ENCODE measurements around the gene CS. TPM values are rescaled to one million over a fixed set of nuclear protein-coding genes. Genes with fewer than 3 reads are reported as not detected.
A peak's percentile ranks its signal among the peaks of the same experiment; 100 is the strongest.

Gene CS
- total and polyA plus RNA-seq, 2 experiments from 2014 or later, result 83.2 to 111 TPM

DNA sequence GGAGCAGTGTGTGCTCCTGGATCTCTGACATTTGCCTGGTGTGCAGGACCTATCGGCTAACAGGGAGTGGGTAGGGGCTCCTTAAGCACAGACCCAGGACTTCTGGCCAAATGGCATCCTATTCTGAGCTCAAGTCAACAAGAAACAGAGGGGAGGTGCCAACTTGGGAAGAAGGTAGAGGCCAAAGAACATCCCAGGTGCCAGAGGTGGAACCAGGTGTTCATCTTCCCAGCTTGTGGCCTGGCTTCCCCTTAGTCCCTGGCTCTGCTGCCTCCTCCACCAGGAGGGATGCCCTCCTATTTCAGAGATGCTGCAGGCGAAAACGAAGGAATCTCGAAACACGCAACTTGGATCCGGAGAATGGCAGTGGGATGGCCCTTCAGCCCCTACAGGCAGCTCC, 64.0 kb downstream of the CS start:
- H3K27ac ChIP-seq, result no peak overlapping the region
- no peaks in the 10 kb centered on the region for H4K20me1 ChIP-seq (ENCODE audit: insufficient read depth, poor library complexity, severe bottlenecking)
- H2AFZ ChIP-seq, result no peak overlapping the region
- H3K9me3 ChIP-seq (ENCODE audit: low read depth), result no peaks in the 10 kb centered on the region
- no peaks in the 10 kb centered on the region for H3K27me3 ChIP-seq
- no peak overlapping the region for H3K4me2 ChIP-seq
- no peaks in the 10 kb centered on the region for H3K9me2 ChIP-seq (replicated peaks; ENCODE audit: insufficient read depth)
- peaks cover 3% of the 10 kb centered on the region for H3K4me1 ChIP-seq (ENCODE audit: insufficient read depth)
- peaks cover 20% of the 10 kb centered on the region for H3K79me2 ChIP-seq
- no peak for DNase-seq (ENCODE audit: low spot score)
- H3K4me3 ChIP-seq, result no peak overlapping the region
- WGBS (ENCODE audit: low lambda C conversion rate, missing lambda C conversion rate), result over 99% methylated on average over 6 of the region's 6 CpGs
- H3K36me3 ChIP-seq (replicated peaks; ENCODE audit: insufficient read depth, low read depth), result no peaks in the 10 kb centered on the region
- no peak for TF ChIP-seq EZH2 (IDR thresholded peaks at IDR 0.05; ENCODE audit: borderline replicate concordance)
- no peak for TF ChIP-seq EZH2phosphoT487 (IDR thresholded peaks at IDR 0.05; ENCODE audit: low read depth, severe bottlenecking, unreplicated experiment)
- TF ChIP-seq, protein P1, sequence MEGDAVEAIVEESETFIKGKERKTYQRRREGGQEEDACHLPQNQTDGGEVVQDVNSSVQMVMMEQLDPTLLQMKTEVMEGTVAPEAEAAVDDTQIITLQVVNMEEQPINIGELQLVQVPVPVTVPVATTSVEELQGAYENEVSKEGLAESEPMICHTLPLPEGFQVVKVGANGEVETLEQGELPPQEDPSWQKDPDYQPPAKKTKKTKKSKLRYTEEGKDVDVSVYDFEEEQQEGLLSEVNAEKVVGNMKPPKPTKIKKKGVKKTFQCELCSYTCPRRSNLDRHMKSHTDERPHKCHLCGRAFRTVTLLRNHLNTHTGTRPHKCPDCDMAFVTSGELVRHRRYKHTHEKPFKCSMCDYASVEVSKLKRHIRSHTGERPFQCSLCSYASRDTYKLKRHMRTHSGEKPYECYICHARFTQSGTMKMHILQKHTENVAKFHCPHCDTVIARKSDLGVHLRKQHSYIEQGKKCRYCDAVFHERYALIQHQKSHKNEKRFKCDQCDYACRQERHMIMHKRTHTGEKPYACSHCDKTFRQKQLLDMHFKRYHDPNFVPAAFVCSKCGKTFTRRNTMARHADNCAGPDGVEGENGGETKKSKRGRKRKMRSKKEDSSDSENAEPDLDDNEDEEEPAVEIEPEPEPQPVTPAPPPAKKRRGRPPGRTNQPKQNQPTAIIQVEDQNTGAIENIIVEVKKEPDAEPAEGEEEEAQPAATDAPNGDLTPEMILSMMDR (IDR thresholded peaks at IDR 0.05; ENCODE audit: poor library complexity), result no peak

DNA sequence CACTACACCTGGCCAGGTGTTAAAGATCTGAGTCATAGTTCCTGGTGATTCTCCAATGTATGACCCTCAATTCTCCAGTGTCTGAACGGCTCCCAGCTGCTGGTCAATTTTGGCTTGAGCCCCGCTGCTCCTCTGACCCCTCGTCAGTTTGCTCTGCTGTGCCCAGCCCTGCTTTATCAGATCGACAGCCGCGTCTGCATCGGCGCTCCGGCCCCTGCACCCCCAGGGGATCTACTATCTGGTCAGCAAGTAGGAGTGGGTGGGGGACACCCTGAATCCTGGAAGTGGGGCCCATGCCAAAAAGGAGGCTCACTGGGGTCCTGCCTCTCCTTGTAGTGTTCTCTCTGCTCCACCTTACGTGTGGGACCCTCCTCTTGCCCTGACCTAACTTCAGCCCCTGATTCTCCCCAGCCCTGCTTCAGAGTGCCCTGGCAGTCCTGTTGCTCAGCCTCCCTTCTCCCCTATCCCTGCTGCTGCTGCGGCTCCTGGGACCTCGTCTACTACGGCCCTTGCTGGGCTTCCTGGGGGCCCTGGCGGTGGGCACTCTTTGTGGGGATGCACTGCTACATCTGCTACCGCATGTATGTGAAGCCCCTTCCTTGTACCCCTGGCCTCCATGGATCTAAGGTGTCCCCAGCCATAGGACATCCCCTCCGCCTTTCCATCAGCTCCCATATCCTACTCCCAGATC, 65.2 kb downstream of the CS start:
- H3K27ac ChIP-seq, result no peak overlapping the region

DNA sequence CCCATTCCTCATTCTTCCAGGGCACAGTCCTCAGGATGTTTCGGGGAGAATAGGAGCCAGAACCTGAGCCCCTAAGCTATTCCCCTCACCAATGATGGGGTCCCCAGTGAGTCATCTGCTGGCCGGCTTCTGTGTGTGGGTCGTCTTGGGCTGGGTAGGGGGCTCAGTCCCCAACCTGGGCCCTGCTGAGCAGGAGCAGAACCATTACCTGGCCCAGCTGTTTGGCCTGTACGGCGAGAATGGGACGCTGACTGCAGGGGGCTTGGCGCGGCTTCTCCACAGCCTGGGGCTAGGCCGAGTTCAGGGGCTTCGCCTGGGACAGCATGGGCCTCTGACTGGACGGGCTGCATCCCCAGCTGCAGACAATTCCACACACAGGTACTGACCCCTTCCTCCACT, 68.9 kb downstream of the CS start:
- Histone ChIP-seq H3K79me2 (peaks cover 21% of the 10 kb centered on the region), H3K4me2 (peak overlapping the region; percentile 80), H3K27me3 (no peaks in the 10 kb centered on the region), H3K9me2 (replicated peaks; ENCODE audit: insufficient read depth) (no peaks in the 10 kb centered on the region), H3K4me1 (ENCODE audit: insufficient read depth) (peaks cover 7% of the 10 kb centered on the region), H4K20me1 (ENCODE audit: insufficient read depth, poor library complexity, severe bottlenecking) (no peaks in the 10 kb centered on the region), H3K27ac (peak overlapping the region; percentile 98), H3K36me3 (replicated peaks; ENCODE audit: insufficient read depth, low read depth) (no peaks in the 10 kb centered on the region), H3K4me3 (no peak overlapping the region), H3K9me3 (ENCODE audit: low read depth) (no peaks in the 10 kb centered on the region), H2AFZ (no peak overlapping the region)
- 82% methylated on average over 11 of the region's 11 CpGs for WGBS (ENCODE audit: low lambda C conversion rate, missing lambda C conversion rate)
- TF ChIP-seq EZH2phosphoT487 (IDR thresholded peaks at IDR 0.05; ENCODE audit: low read depth, severe bottlenecking, unreplicated experiment) (no peak), EZH2 (IDR thresholded peaks at IDR 0.05; ENCODE audit: borderline replicate concordance) (no peak)
- TF ChIP-seq, protein P1 (IDR thresholded peaks at IDR 0.05; ENCODE audit: poor library complexity), result no peak
- no peak for DNase-seq (ENCODE audit: low spot score)

More for the DNA sequence above, 65.2 kb downstream of the CS start:
- peaks cover 7% of the 10 kb centered on the region for H3K4me1 ChIP-seq (ENCODE audit: insufficient read depth)
- no peaks in the 10 kb centered on the region for H3K9me3 ChIP-seq (ENCODE audit: low read depth)
- no peaks in the 10 kb centered on the region for H4K20me1 ChIP-seq (ENCODE audit: insufficient read depth, poor library complexity, severe bottlenecking)
- H3K4me2 ChIP-seq, result no peak overlapping the region
- peaks cover 21% of the 10 kb centered on the region for H3K79me2 ChIP-seq
- no peaks in the 10 kb centered on the region for H3K27me3 ChIP-seq
- H3K4me3 ChIP-seq, result no peak overlapping the region
- H3K36me3 ChIP-seq (replicated peaks; ENCODE audit: insufficient read depth, low read depth), result no peaks in the 10 kb centered on the region
- WGBS (ENCODE audit: low lambda C conversion rate, missing lambda C conversion rate), result 84% methylated on average over 16 of the region's 16 CpGs
- TF ChIP-seq EZH2 (IDR thresholded peaks at IDR 0.05; ENCODE audit: borderline replicate concordance), result no peak
- TF ChIP-seq, protein P1 (IDR thresholded peaks at IDR 0.05; ENCODE audit: poor library complexity), result no peak
- no peak for DNase-seq (ENCODE audit: low spot score)
- no peaks in the 10 kb centered on the region for H3K9me2 ChIP-seq (replicated peaks; ENCODE audit: insufficient read depth)
- no peak overlapping the region for H2AFZ ChIP-seq
